ENCODE measurements around the gene KIF20B. TPM values are rescaled to one million over a fixed set of nuclear protein-coding genes. Genes with fewer than 3 reads are reported as not detected.
"Not testable (repeated sequence)": the region's sequence is repeated elsewhere in the genome, so short reads cannot be mapped to it uniquely, and the experiment has no call there.

KIF20B gene
- total RNA-seq, 2 donors from 2014 or later, result 3.4 to 5.7 TPM

DNA sequence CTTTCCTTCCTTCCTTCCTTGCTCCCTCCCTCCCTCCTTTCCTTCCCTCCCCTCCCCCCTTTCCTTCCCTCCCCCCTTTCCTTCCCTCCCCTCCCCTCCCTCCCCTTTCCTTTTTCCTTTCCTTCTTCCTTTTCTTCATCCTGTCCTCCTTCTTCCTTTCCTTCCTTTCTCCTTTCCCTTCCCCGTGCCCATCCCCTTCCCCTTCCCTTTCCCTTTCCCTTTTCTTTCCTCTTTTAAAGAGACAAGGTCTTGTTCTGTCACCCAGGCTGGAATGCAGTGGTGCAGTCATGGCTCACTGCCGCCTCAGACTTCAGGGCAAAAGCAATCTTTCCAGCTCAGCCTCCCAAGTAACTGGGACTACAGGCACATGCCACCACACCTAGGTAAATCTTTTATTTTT, 54.0 kb downstream of the KIF20B start:
- Histone ChIP-seq H3K27me3 (replicated peaks; ENCODE audit: insufficient read depth) (no peaks in the 10 kb centered on the region), H3K9me3 (no peaks in the 10 kb centered on the region), H3K4me1 (replicated peaks) (no peaks in the 10 kb centered on the region), H3K36me3 (no peaks in the 10 kb centered on the region), H3K4me3 (no peak overlapping the region), H3K27ac (no peak overlapping the region)
- TF ChIP-seq, protein P1, sequence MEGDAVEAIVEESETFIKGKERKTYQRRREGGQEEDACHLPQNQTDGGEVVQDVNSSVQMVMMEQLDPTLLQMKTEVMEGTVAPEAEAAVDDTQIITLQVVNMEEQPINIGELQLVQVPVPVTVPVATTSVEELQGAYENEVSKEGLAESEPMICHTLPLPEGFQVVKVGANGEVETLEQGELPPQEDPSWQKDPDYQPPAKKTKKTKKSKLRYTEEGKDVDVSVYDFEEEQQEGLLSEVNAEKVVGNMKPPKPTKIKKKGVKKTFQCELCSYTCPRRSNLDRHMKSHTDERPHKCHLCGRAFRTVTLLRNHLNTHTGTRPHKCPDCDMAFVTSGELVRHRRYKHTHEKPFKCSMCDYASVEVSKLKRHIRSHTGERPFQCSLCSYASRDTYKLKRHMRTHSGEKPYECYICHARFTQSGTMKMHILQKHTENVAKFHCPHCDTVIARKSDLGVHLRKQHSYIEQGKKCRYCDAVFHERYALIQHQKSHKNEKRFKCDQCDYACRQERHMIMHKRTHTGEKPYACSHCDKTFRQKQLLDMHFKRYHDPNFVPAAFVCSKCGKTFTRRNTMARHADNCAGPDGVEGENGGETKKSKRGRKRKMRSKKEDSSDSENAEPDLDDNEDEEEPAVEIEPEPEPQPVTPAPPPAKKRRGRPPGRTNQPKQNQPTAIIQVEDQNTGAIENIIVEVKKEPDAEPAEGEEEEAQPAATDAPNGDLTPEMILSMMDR (IDR thresholded peaks at IDR 0.05), result no peak
- TF ChIP-seq POLR2A (IDR thresholded peaks at IDR 0.05) (no peak), POLR2AphosphoS5 (IDR thresholded peaks at IDR 0.05) (no peak)
- WGBS, result 92% methylated on average over 2 of the region's 2 CpGs
- intact Hi-C loops (cut with DNase I), result no loop called here
- no peak for DNase-seq (ENCODE audit: low spot score)

DNA sequence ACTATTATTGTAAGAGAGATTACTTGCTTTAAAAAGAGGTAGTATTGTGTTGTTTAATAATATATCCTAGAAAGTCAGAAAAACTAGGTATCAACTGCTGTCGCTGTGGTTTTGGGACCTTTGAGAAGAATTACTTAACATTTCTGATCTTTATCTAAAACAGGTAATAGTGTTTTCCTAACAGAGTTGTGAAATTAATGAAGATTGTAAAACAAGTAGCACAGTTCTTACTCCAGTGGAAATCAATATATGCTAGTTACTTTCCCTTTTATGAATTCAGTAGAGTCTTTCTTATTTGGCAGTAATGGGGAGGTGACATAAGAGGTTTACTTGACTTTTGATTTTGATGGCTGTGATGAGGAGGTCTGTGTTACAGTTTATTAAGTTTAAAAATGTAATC, 58.1 kb downstream of the KIF20B start:
- Histone ChIP-seq H3K4me1 (replicated peaks) (no peaks in the 10 kb centered on the region), H3K27ac (no peak overlapping the region), H3K4me3 (no peak overlapping the region), H3K9me3 (no peaks in the 10 kb centered on the region), H3K27me3 (replicated peaks; ENCODE audit: insufficient read depth) (no peaks in the 10 kb centered on the region), H3K36me3 (no peaks in the 10 kb centered on the region)
- DNase-seq (ENCODE audit: low spot score), result no peak
- intact Hi-C loops (cut with DNase I), result no loop called here
- TF ChIP-seq POLR2AphosphoS5 (IDR thresholded peaks at IDR 0.05) (no peak), POLR2A (IDR thresholded peaks at IDR 0.05) (no peak)
- TF ChIP-seq, protein P1 (IDR thresholded peaks at IDR 0.05), result no peak
- 61% methylated on average over 1 of the region's 1 CpG for WGBS

DNA sequence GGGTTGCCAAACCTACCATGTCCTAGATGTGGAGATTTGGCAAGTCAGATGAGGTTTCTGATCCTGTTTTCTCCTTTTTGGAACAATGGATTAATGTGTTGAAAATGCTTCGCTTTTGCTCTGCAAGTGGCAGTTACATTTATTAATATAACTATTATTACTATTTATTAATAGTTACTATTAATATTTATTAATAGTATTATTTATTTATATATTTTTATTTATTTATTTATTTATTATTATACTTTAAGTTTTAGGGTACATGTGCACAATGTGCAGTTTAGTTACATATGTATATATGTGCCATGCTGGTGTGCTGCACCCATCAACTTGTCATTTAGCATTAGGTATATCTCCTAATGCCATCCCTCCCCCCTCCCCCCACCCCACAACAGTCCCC, 62.3 kb downstream of the KIF20B start:
- H3K9me3 ChIP-seq; DNase-seq (ENCODE audit: low spot score); H3K27ac ChIP-seq; H3K27me3 ChIP-seq (replicated peaks; ENCODE audit: insufficient read depth); intact Hi-C loops (cut with DNase I); H3K4me3 ChIP-seq; H3K4me1 ChIP-seq (replicated peaks); H3K36me3 ChIP-seq: not testable (repeated sequence)
- 98% methylated on average over 1 of the region's 1 CpG for WGBS

DNA sequence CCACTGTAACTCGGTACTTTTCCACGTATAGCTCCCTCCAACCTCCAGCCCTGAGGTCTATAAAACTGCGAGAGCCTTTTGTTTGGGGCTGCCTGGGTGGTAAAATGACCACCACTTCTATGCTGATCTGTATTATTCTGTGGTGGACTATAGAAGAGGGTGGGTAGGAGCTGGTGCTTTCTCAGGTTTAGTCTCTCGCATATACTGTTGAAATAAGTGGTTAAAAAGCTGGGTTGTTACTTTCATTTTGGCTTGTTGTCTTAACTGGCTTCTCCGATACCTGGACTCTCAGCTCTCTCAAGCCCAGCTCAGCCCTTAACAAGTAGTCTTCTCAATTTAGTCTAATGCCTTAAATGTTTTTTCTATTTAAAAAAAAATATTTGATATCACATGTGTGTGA, 70.3 kb downstream of the KIF20B start:
- no peak for DNase-seq (ENCODE audit: low spot score)
- Histone ChIP-seq H3K36me3 (no peaks in the 10 kb centered on the region), H3K27ac (no peak overlapping the region), H3K4me3 (no peak overlapping the region), H3K27me3 (replicated peaks; ENCODE audit: insufficient read depth) (no peaks in the 10 kb centered on the region), H3K4me1 (replicated peaks) (no peaks in the 10 kb centered on the region), H3K9me3 (no peaks in the 10 kb centered on the region)
- 90% methylated on average over 5 of the region's 5 CpGs for WGBS
- no peak for TF ChIP-seq POLR2AphosphoS5 (IDR thresholded peaks at IDR 0.05)
- no peak for TF ChIP-seq POLR2A (IDR thresholded peaks at IDR 0.05)
- TF ChIP-seq, protein P1 (IDR thresholded peaks at IDR 0.05), result no peak
- intact Hi-C loops (cut with DNase I), result no loop called here

DNA sequence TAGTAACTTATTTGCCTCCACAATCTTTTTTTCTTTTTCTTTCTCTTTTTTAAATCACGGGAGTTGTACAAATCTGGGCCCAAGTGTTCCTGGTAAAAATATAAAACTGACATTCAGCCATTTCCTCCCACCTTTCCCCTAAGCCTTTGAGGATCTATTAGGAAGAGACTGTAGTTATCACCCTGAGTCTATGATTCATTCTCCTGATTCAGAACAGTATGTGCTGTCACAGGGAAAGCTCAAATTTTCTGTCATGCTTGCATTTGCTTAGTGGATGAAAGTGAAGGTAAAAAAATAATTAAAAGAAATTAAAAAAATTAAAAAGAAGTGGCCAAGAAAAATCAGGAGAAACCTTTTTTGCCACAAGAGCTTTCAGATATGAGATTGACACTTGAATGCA, 71.7 kb downstream of the KIF20B start:
- WGBS, result 42% methylated on average over 1 of the region's 1 CpG

More for the DNA sequence above, 71.7 kb downstream of the KIF20B start:
- Histone ChIP-seq H3K9me3 (no peaks in the 10 kb centered on the region), H3K4me1 (replicated peaks) (no peaks in the 10 kb centered on the region), H3K4me3 (no peak overlapping the region), H3K27ac (no peak overlapping the region), H3K36me3 (no peaks in the 10 kb centered on the region), H3K27me3 (replicated peaks; ENCODE audit: insufficient read depth) (no peaks in the 10 kb centered on the region)
- intact Hi-C loops (cut with DNase I), result no loop called here
- no peak for DNase-seq (ENCODE audit: low spot score)
- TF ChIP-seq, protein P1 (IDR thresholded peaks at IDR 0.05), result no peak
- no peak for TF ChIP-seq POLR2AphosphoS5 (IDR thresholded peaks at IDR 0.05)
- no peak for TF ChIP-seq POLR2A (IDR thresholded peaks at IDR 0.05)

Measured in prostate gland (tissue), 2 donors.